SK-N-SH treated with all-trans-retinoic acid at 6 μM for 48 hours (cell line): ENCODE measurements around the gene GPD1.

Source experiments
- ARNTL ChIP-seq: fragments of 450-650 bp; formaldehyde crosslinking; IDR thresholded peaks from 2 replicates; pipeline ENCODE4 v1.5.0; 2020; ENCODE audit warnings: low read depth, mild to moderate bottlenecking, moderate library complexity, borderline replicate concordance
- PPARA ChIP-seq: fragments of 250-450 bp; sonication (Bioruptor Pico); IDR thresholded peaks from 2 replicates; pipeline ENCODE4 v1.5.0; 2020; ENCODE audit warnings: mild to moderate bottlenecking, borderline replicate concordance
- ZC3H10 ChIP-seq: fragments of 250-450 bp; sonication (Bioruptor Pico); IDR thresholded peaks from 2 replicates; pipeline ENCODE4 v1.5.1; 2021; ENCODE audit warnings: mild to moderate bottlenecking, moderate library complexity
- ZFP3 ChIP-seq: fragments of 250-450 bp; sonication (Bioruptor Pico); IDR thresholded peaks from 2 replicates; pipeline ENCODE4 v1.5.0; 2020; ENCODE audit warnings: mild to moderate bottlenecking, moderate library complexity
- TF ChIP-seq, protein P1 (sequence below): fragments of 250-450 bp; sonication (Bioruptor Pico); IDR thresholded peaks from 2 replicates; pipeline ENCODE4 v1.5.1; 2020; ENCODE audit warnings: low read depth, mild to moderate bottlenecking, moderate library complexity

DNA sequence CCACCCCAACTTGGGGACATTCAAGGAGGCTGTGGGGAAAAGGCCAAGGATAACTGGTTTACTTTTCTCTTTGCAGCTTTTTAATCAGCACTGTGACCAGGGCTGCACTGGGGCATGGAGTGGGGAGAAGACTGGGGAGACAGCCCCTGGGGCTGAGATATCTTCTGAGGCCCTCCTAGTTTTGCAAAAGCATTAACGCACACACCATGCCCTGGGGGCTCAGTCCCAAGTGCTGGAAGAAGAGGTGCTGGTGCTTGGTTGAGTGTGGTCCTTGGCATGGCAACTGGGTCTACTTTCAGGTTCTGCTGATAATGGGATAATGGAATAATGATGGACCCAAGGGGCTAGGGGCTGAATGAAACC, 28.0 kb upstream of the GPD1 start:
- no peak for TF ChIP-seq ZC3H10 (CRISPR knock-in tag)
- no peak for TF ChIP-seq ARNTL (CRISPR knock-in tag)
- TF ChIP-seq, protein P1, sequence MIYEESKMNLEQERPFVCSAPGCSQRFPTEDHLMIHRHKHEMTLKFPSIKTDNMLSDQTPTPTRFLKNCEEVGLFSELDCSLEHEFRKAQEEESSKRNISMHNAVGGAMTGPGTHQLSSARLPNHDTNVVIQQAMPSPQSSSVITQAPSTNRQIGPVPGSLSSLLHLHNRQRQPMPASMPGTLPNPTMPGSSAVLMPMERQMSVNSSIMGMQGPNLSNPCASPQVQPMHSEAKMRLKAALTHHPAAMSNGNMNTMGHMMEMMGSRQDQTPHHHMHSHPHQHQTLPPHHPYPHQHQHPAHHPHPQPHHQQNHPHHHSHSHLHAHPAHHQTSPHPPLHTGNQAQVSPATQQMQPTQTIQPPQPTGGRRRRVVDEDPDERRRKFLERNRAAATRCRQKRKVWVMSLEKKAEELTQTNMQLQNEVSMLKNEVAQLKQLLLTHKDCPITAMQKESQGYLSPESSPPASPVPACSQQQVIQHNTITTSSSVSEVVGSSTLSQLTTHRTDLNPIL (CRISPR knock-in tag), result no peak
- no peak for TF ChIP-seq ZFP3 (CRISPR knock-in tag)
- TF ChIP-seq PPARA, result no peak
